GM13976 (cell line): ENCODE measurements around the gene KRTAP5-11.
"Not testable (repeated sequence)": the region's sequence is repeated elsewhere in the genome, so short reads cannot be mapped to it uniquely, and the experiment has no call there.

ENCODE experiments used
- DNase-seq: peaks from one replicate; pipeline ENCODE4 v3.0.0; 2012; ENCODE audit warnings: low spot score
- CTCF ChIP-seq: IDR thresholded peaks from 2 replicates; pipeline ENCODE4 v1.5.1; 2012; ENCODE audit warnings: borderline replicate concordance, mild to moderate bottlenecking; ENCODE audit not compliant: insufficient read depth; ENCODE audit errors: extremely low read depth, missing control alignments, control extremely low read depth
- in situ Hi-C: fragments of 300-500 bp; cut with MboI; formaldehyde crosslinking; loops from one replicate; pipeline ENCODE4 v1.12.0; 2022; ENCODE audit warnings: low sequenced_read_pairs, mixed read lengths, inconsistent platforms; ENCODE audit not compliant: unreplicated experiment

KRTAP5-11 gene

GRCh38 chr11:71588822-71589545 lies 6.3 kb upstream of the KRTAP5-11 start:
- in situ Hi-C loops, DNase-seq: not testable (repeated sequence)
- TF ChIP-seq CTCF: peak; percentile 26

GRCh38 chr11:71588314-71588713 lies 5.6 kb upstream of the KRTAP5-11 start:
- DNase-seq, in situ Hi-C loops: not testable (repeated sequence)

- in situ Hi-C loops, DNase-seq: not testable (repeated sequence)
Measured at GRCh38 chr11:71585673-71586072, 3.0 kb upstream of the KRTAP5-11 start.

- DNase-seq, in situ Hi-C loops: not testable (repeated sequence)
Measured at GRCh38 chr11:71582969-71583368, 294 bp upstream of the KRTAP5-11 start.

GRCh38 chr11:71581826-71582225 lies 849 bp downstream of the KRTAP5-11 start:
- in situ Hi-C loops: no loop called here
- DNase-seq: no peak
- TF ChIP-seq CTCF: no peak

- peak; percentile 65 for DNase-seq
- in situ Hi-C loops: no loop called here
- peak; percentile 68 for TF ChIP-seq CTCF
Measured at GRCh38 chr11:71580057-71581003, 2.3 kb downstream of the KRTAP5-11 start.

GRCh38 chr11:71579513-71579912 lies 3.2 kb downstream of the KRTAP5-11 start:
- DNase-seq, in situ Hi-C loops: not testable (repeated sequence)

- DNase-seq: no peak
- no peak for TF ChIP-seq CTCF
- in situ Hi-C loops: no loop called here
Measured at GRCh38 chr11:71577469-71578004, 5.1 kb downstream of the KRTAP5-11 start.

- DNase-seq, in situ Hi-C loops: not testable (repeated sequence)
Measured at GRCh38 chr11:71576688-71577465, 5.8 kb downstream of the KRTAP5-11 start.
